Measurements from ENCODE around the gene PIEZO1. TPM values are rescaled to one million over a fixed set of nuclear protein-coding genes. Genes with fewer than 3 reads are reported as not detected.
"Not testable (repeated sequence)": the region's sequence is repeated elsewhere in the genome, so short reads cannot be mapped to it uniquely, and the experiment has no call there.

The PIEZO1 gene
- total and polyA plus RNA-seq, 11 donors, result 14.2 to 59.7 (median 31.2) TPM

GRCh38 chr16:88827727-88828126 lies 42.7 kb upstream of the PIEZO1 start:
- TF ChIP-seq CTCF (IDR thresholded peaks at IDR 0.05) (no peak), POLR2A (IDR thresholded peaks at IDR 0.05) (no peak)

GRCh38 chr16:88826070-88826840 lies 41.2 kb upstream of the PIEZO1 start:
- no peak for TF ChIP-seq POLR2A (IDR thresholded peaks at IDR 0.05)
- TF ChIP-seq CTCF (IDR thresholded peaks at IDR 0.05), result no peak
- DNase-seq (no peak), ATAC-seq (no peak)
- no peaks in the 10 kb centered on the region for H3K27me3 ChIP-seq
- H3K4me1 ChIP-seq, result no peaks in the 10 kb centered on the region
- no peaks in the 10 kb centered on the region for H3K9me3 ChIP-seq
- intact Hi-C loops (cut with DNase I), result no loop called here
- peaks cover 0 to 54% (median 14%) of the 10 kb centered on the region in 9 donors for H3K36me3 ChIP-seq
- WGBS, 4 donors, result 93 to 97% (median 96%) methylated on average over 15 to 26 of the region's 26 CpGs
- H3K4me3 ChIP-seq, result no peak overlapping the region
- H3K27ac ChIP-seq, result no peak overlapping the region

More at GRCh38 chr16:88827727-88828126, 42.7 kb upstream of the PIEZO1 start:
- WGBS, 4 donors, result 90 to 95% (median 93%) methylated on average over 10 to 21 of the region's 21 CpGs
- no peaks in the 10 kb centered on the region for H3K9me3 ChIP-seq
- H3K27ac ChIP-seq, result no peak overlapping the region
- H3K4me1 ChIP-seq, result no peaks in the 10 kb centered on the region
- DNase-seq (no peak), ATAC-seq (no peak)
- intact Hi-C loops (cut with DNase I), result no loop called here
- H3K27me3 ChIP-seq, result no peaks in the 10 kb centered on the region
- no peak overlapping the region for H3K4me3 ChIP-seq
- H3K36me3 ChIP-seq, result peaks cover 0 to 39% (median 4%) of the 10 kb centered on the region in 9 donors

DNA sequence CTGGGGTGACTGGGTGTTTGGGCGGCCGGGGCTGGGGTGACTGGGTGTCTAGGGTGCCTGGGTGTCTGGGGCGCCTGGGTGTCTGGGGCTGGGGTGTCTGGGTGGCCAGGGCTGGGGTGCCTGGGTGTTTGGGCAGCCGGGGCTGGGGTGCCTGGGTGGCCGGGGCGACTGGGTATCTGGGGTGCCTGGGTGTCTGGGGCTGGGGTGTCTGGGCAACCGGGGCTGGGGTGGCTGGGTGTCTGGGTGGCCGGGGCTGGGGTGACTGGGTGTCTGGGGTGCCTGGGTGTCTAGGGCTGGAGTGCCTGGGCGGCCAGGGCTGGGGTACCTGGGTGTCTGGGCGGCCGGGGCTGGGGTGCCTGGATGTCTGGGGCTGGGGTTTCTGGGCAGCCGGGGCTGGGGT lies 40.1 kb upstream of the PIEZO1 start:
- intact Hi-C loops (cut with DNase I), result no loop called here
- Histone ChIP-seq H3K9me3 (no peaks in the 10 kb centered on the region), H3K27me3 (no peaks in the 10 kb centered on the region), H3K4me3 (no peak overlapping the region), H3K36me3 (peaks cover 0 to 62% (median 22%) of the 10 kb centered on the region in 9 donors), H3K27ac (no peak overlapping the region), H3K4me1 (no peaks in the 10 kb centered on the region)
- ATAC-seq, result no peak
- no peak for DNase-seq
- TF ChIP-seq CTCF (IDR thresholded peaks at IDR 0.05), result no peak
- no peak for TF ChIP-seq POLR2A (IDR thresholded peaks at IDR 0.05)
- whole genome bisulfite sequencing, 4 donors, result 88 to 98% (median 92%) methylated on average over 10 to 12 of the region's 12 CpGs

- Histone ChIP-seq H3K4me3 (no peak overlapping the region), H3K36me3 (peaks cover 0 to 62% (median 22%) of the 10 kb centered on the region in 9 donors), H3K9me3 (no peaks in the 10 kb centered on the region), H3K27me3 (no peaks in the 10 kb centered on the region), H3K27ac (no peak overlapping the region), H3K4me1 (no peaks in the 10 kb centered on the region)
- 86 to 92% (median 89%) methylated on average over 33 of the region's 33 CpGs for WGBS, 4 donors
- DNase-seq (no peak), ATAC-seq (no peak)
- TF ChIP-seq CTCF (IDR thresholded peaks at IDR 0.05) (no peak), POLR2A (IDR thresholded peaks at IDR 0.05) (no peak)
- intact Hi-C loops (cut with DNase I), result no loop called here
These were observed 39.4 kb upstream of the PIEZO1 start for GRCh38 chr16:88824256-88825077.

GRCh38 chr16:88823646-88824045 lies 38.6 kb upstream of the PIEZO1 start:
- DNase-seq; H3K27me3 ChIP-seq; H3K4me1 ChIP-seq; intact Hi-C loops (cut with DNase I); H3K4me3 ChIP-seq; H3K9me3 ChIP-seq; H3K27ac ChIP-seq; ATAC-seq: not testable (repeated sequence)
- peaks cover 0 to 59% (median 20%) of the 10 kb centered on the region in 9 donors for H3K36me3 ChIP-seq
- WGBS, 4 donors, result 96 to 100% (median 98%) methylated on average over 4 to 30 of the region's 31 CpGs

Data from heart left ventricle (tissue), 16 donors.